Astrocyte of the cerebellum (primary cell): ENCODE measurements around the gene LPIN3.

Experiments
- DNase-seq: peaks from one replicate; pipeline ENCODE4 v3.0.0-alpha.2; 2011; ENCODE audit warnings: low read depth
- H3K4me3 ChIP-seq: 2 replicates; pipeline ENCODE4 v1.5.1; 2011; ENCODE audit warnings: mild to moderate bottlenecking, low read depth, low read length, moderate library complexity
- CTCF ChIP-seq: IDR thresholded peaks from 2 replicates; pipeline ENCODE4 v1.5.1; 2012; ENCODE audit warnings: low read length, low read depth, moderate library complexity, mild to moderate bottlenecking; ENCODE audit errors: missing control alignments
- in situ Hi-C: cut with HindIII; loops from 2 replicates; pipeline ENCODE4 v1.10.0; 2017; ENCODE audit warnings: low sequenced_read_pairs

Gene LPIN3

GRCh38 chr20:41371371-41371770, 30.8 kb downstream of the LPIN3 start:
- no peak overlapping the region for H3K4me3 ChIP-seq
- DNase-seq, result no peak
- in situ Hi-C loops, result no loop called here
- TF ChIP-seq CTCF, result no peak

GRCh38 chr20:41373251-41373783, 32.7 kb downstream of the LPIN3 start:
- H3K4me3 ChIP-seq, result no peak overlapping the region
- in situ Hi-C loops, result no loop called here
- DNase-seq, result no peak
- TF ChIP-seq CTCF, result no peak

GRCh38 chr20:41373931-41374920, 33.6 kb downstream of the LPIN3 start:
- in situ Hi-C loops, result no loop called here
- no peak for TF ChIP-seq CTCF
- DNase-seq, result no peak
- no peak overlapping the region for H3K4me3 ChIP-seq

GRCh38 chr20:41375846-41376245, 35.2 kb downstream of the LPIN3 start:
- no peak overlapping the region for H3K4me3 ChIP-seq
- DNase-seq, result no peak
- in situ Hi-C loops, result no loop called here
- no peak for TF ChIP-seq CTCF

GRCh38 chr20:41376349-41376748, 35.7 kb downstream of the LPIN3 start:
- DNase-seq, result no peak
- in situ Hi-C loops, result no loop called here
- no peak overlapping the region for H3K4me3 ChIP-seq
- no peak for TF ChIP-seq CTCF

DNA sequence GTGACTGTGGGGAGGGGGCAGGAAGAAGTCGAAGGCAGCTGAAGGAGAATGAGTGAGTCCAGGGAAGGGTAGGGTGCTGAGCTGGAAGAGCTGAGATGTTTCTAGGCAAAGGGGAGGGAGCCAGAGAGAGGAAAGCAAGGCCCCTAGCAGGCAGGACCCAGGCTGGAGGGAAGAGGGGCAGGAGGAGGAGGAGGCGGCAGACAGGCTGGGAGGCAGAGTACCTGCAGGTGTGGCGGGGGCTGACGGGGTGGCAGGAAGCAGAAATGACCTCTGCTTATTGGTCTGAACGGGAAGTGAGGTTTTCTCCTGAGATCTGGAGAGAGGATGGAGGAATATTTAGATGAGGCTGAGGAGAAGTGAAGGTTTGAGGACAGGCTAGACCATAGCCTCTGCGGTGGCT, 36.7 kb downstream of the LPIN3 start:
- no peak for DNase-seq
- in situ Hi-C loops, result no loop called here
- no peak overlapping the region for H3K4me3 ChIP-seq
- no peak for TF ChIP-seq CTCF
